Measurements from ENCODE around the gene ANKRD63. TPM values are rescaled to one million over a fixed set of nuclear protein-coding genes. Genes with fewer than 3 reads are reported as not detected.
A peak's percentile ranks its signal among the peaks of the same experiment; 100 is the strongest.

Gene ANKRD63
- total RNA-seq, 1 donor from 2014 or later = not detected

- no peak overlapping the region for H3K4me3 ChIP-seq
- no peaks in the 10 kb centered on the region for H3K36me3 ChIP-seq
- DNase-seq = peak; percentile 9
- H3K4me1 ChIP-seq = peaks cover 40% of the 10 kb centered on the region
- peaks cover 41% of the 10 kb centered on the region for H3K27me3 ChIP-seq (ENCODE audit: low read depth)
- no peaks in the 10 kb centered on the region for H3K9me3 ChIP-seq (replicated peaks)
- no peak for TF ChIP-seq CTCF (IDR thresholded peaks at IDR 0.05; ENCODE audit: borderline replicate concordance)
- H3K27ac ChIP-seq (replicated peaks) = peak overlapping the region; percentile 72
- intact Hi-C loops (cut with micrococcal nuclease) = no loop called here
Observed at GRCh38 chr15:40250771-40251483, 31.9 kb downstream of the ANKRD63 start.

GRCh38 chr15:40250304-40250656 lies 32.6 kb downstream of the ANKRD63 start:
- H3K4me1 ChIP-seq = peaks cover 40% of the 10 kb centered on the region
- TF ChIP-seq CTCF (IDR thresholded peaks at IDR 0.05; ENCODE audit: borderline replicate concordance) = no peak
- H3K36me3 ChIP-seq = no peaks in the 10 kb centered on the region
- H3K27me3 ChIP-seq (ENCODE audit: low read depth) = peaks cover 35% of the 10 kb centered on the region
- H3K27ac ChIP-seq (replicated peaks) = no peak overlapping the region
- intact Hi-C loops (cut with micrococcal nuclease) = no loop called here
- H3K4me3 ChIP-seq = no peak overlapping the region
- no peak for DNase-seq
- H3K9me3 ChIP-seq (replicated peaks) = no peaks in the 10 kb centered on the region

GRCh38 chr15:40249477-40250303 lies 33.2 kb downstream of the ANKRD63 start:
- Histone ChIP-seq H3K27me3 (ENCODE audit: low read depth) (peaks cover 29% of the 10 kb centered on the region), H3K27ac (replicated peaks) (peak overlapping the region; percentile 30), H3K4me3 (no peak overlapping the region), H3K36me3 (no peaks in the 10 kb centered on the region), H3K4me1 (peaks cover 40% of the 10 kb centered on the region), H3K9me3 (replicated peaks) (no peaks in the 10 kb centered on the region)
- intact Hi-C loops (cut with micrococcal nuclease) = no loop called here
- DNase-seq = peak; percentile 15
- no peak for TF ChIP-seq CTCF (IDR thresholded peaks at IDR 0.05; ENCODE audit: borderline replicate concordance)

- peak; percentile 16 for DNase-seq
- H3K4me1 ChIP-seq = peaks cover 34% of the 10 kb centered on the region
- no peaks in the 10 kb centered on the region for H3K9me3 ChIP-seq (replicated peaks)
- no peaks in the 10 kb centered on the region for H3K36me3 ChIP-seq
- H3K27ac ChIP-seq (replicated peaks) = no peak overlapping the region
- H3K27me3 ChIP-seq (ENCODE audit: low read depth) = peaks cover 14% of the 10 kb centered on the region
- intact Hi-C loops (cut with micrococcal nuclease) = no loop called here
- TF ChIP-seq CTCF (IDR thresholded peaks at IDR 0.05; ENCODE audit: borderline replicate concordance) = no peak
- H3K4me3 ChIP-seq = no peak overlapping the region
Observed at GRCh38 chr15:40248006-40248783, 34.7 kb downstream of the ANKRD63 start.

- DNase-seq = peak; percentile 4
- no peaks in the 10 kb centered on the region for H3K36me3 ChIP-seq
- peaks cover 7% of the 10 kb centered on the region for H3K27me3 ChIP-seq (ENCODE audit: low read depth)
- TF ChIP-seq CTCF (IDR thresholded peaks at IDR 0.05; ENCODE audit: borderline replicate concordance) = no peak
- no peak overlapping the region for H3K4me3 ChIP-seq
- no peaks in the 10 kb centered on the region for H3K9me3 ChIP-seq (replicated peaks)
- intact Hi-C loops (cut with micrococcal nuclease) = no loop called here
- H3K4me1 ChIP-seq = peaks cover 27% of the 10 kb centered on the region
- no peak overlapping the region for H3K27ac ChIP-seq (replicated peaks)
Observed at GRCh38 chr15:40247406-40247971, 35.4 kb downstream of the ANKRD63 start.
